Measurements from ENCODE around the gene LINC00632.

LINC00632 gene

GRCh38 chrX:140767646-140768045, 58.1 kb downstream of the LINC00632 start:
- Histone ChIP-seq H3K27me3 (ENCODE audit: insufficient read depth, low read length) (no peaks in the 10 kb centered on the region), H3K9ac (ENCODE audit: low read length) (no peak overlapping the region), H2BK5ac (ENCODE audit: low read depth, low read length, poor library complexity) (no peak overlapping the region), H3K4me3 (ENCODE audit: low read depth, low read length) (no peak overlapping the region), H3K9me3 (ENCODE audit: insufficient read depth, low read depth, low read length) (no peaks in the 10 kb centered on the region), H3K79me2 (ENCODE audit: control insufficient read depth, insufficient read depth, low read length, poor library complexity) (no peaks in the 10 kb centered on the region), H2AK5ac (ENCODE audit: low read length) (no peak overlapping the region), H4K8ac (ENCODE audit: low read depth, low read length) (no peak overlapping the region), H3K4ac (ENCODE audit: low read depth, low read length) (no peak overlapping the region), H3K36me3 (ENCODE audit: control insufficient read depth in 1 of 2, insufficient read depth in 2 of 2, low read length in 2 of 2) (peaks cover 0 to 2% of the 10 kb centered on the region in 2 experiments), H2BK12ac (ENCODE audit: low read length) (no peak overlapping the region), H2BK120ac (ENCODE audit: insufficient read depth, low read length, poor library complexity) (no peak overlapping the region), H3K27ac (ENCODE audit: low read depth, low read length) (no peak overlapping the region), H3K23ac (ENCODE audit: low read length) (no peak overlapping the region), H4K91ac (ENCODE audit: low read depth, low read length) (no peak overlapping the region), H2AFZ (ENCODE audit: insufficient read depth, low read length, poor library complexity) (no peak overlapping the region), H4K12ac (ENCODE audit: low read depth, low read length) (no peak overlapping the region), H3K4me2 (ENCODE audit: low read length) (no peak overlapping the region), H3K4me1 (ENCODE audit: control insufficient read depth in 1 of 2, insufficient read depth in 2 of 2, low read length in 2 of 2) (no peaks in the 10 kb centered on the region), H3K18ac (ENCODE audit: low read length) (no peak overlapping the region), H3K14ac (ENCODE audit: low read length) (no peak overlapping the region), H3K79me1 (ENCODE audit: low read length) (no peaks in the 10 kb centered on the region)
- no CpG with 5 or more reads among the region's 3 CpGs for WGBS (ENCODE audit: extremely low coverage, insufficient coverage, insufficient read length)
- no peak for DNase-seq

- Histone ChIP-seq H2AK5ac (ENCODE audit: low read length) (no peak overlapping the region), H3K14ac (ENCODE audit: low read length) (no peak overlapping the region), H3K9me3 (ENCODE audit: insufficient read depth, low read depth, low read length) (no peaks in the 10 kb centered on the region), H3K4me1 (ENCODE audit: control insufficient read depth in 1 of 2, insufficient read depth in 2 of 2, low read length in 2 of 2) (no peaks in the 10 kb centered on the region), H3K79me2 (ENCODE audit: control insufficient read depth, insufficient read depth, low read length, poor library complexity) (no peaks in the 10 kb centered on the region), H2AFZ (ENCODE audit: insufficient read depth, low read length, poor library complexity) (no peak overlapping the region), H3K4me2 (ENCODE audit: low read length) (no peak overlapping the region), H2BK5ac (ENCODE audit: low read depth, low read length, poor library complexity) (no peak overlapping the region), H3K4ac (ENCODE audit: low read depth, low read length) (no peak overlapping the region), H4K12ac (ENCODE audit: low read depth, low read length) (no peak overlapping the region), H3K27me3 (ENCODE audit: insufficient read depth, low read length) (no peaks in the 10 kb centered on the region), H3K4me3 (ENCODE audit: low read depth, low read length) (no peak overlapping the region), H3K9ac (ENCODE audit: low read length) (no peak overlapping the region), H4K91ac (ENCODE audit: low read depth, low read length) (no peak overlapping the region), H3K27ac (ENCODE audit: low read depth, low read length) (no peak overlapping the region), H3K79me1 (ENCODE audit: low read length) (no peaks in the 10 kb centered on the region), H4K8ac (ENCODE audit: low read depth, low read length) (no peak overlapping the region), H2BK12ac (ENCODE audit: low read length) (no peak overlapping the region), H3K36me3 (ENCODE audit: control insufficient read depth in 1 of 2, insufficient read depth in 2 of 2, low read length in 2 of 2) (peaks cover 0 to 6% of the 10 kb centered on the region in 2 experiments), H3K23ac (ENCODE audit: low read length) (no peak overlapping the region), H3K18ac (ENCODE audit: low read length) (no peak overlapping the region), H2BK120ac (ENCODE audit: insufficient read depth, low read length, poor library complexity) (no peak overlapping the region)
- no peak for DNase-seq
- no CpG with 5 or more reads among the region's 4 CpGs for WGBS (ENCODE audit: extremely low coverage, insufficient coverage, insufficient read length)
These were observed 65.7 kb downstream of the LINC00632 start for GRCh38 chrX:140775211-140775610.

GRCh38 chrX:140776320-140776719, 66.8 kb downstream of the LINC00632 start:
- no peak overlapping the region for H2AFZ ChIP-seq (ENCODE audit: insufficient read depth, low read length, poor library complexity)
- peaks cover 0 to 6% of the 10 kb centered on the region in 2 experiments for H3K36me3 ChIP-seq (ENCODE audit: control insufficient read depth in 1 of 2, insufficient read depth in 2 of 2, low read length in 2 of 2)
- no peak overlapping the region for H3K27ac ChIP-seq (ENCODE audit: low read depth, low read length)
- no peak overlapping the region for H3K4me3 ChIP-seq (ENCODE audit: low read depth, low read length)
- H3K79me2 ChIP-seq (ENCODE audit: control insufficient read depth, insufficient read depth, low read length, poor library complexity): no peaks in the 10 kb centered on the region
- H3K23ac ChIP-seq (ENCODE audit: low read length): no peak overlapping the region
- H4K8ac ChIP-seq (ENCODE audit: low read depth, low read length): no peak overlapping the region
- no peak overlapping the region for H3K14ac ChIP-seq (ENCODE audit: low read length)
- no CpG with 5 or more reads among the region's 31 CpGs for WGBS (ENCODE audit: extremely low coverage, insufficient coverage, insufficient read length)
- no peak overlapping the region for H3K4me2 ChIP-seq (ENCODE audit: low read length)
- H4K12ac ChIP-seq (ENCODE audit: low read depth, low read length): no peak overlapping the region
- H2BK120ac ChIP-seq (ENCODE audit: insufficient read depth, low read length, poor library complexity): no peak overlapping the region
- H3K27me3 ChIP-seq (ENCODE audit: insufficient read depth, low read length): no peaks in the 10 kb centered on the region
- H3K4ac ChIP-seq (ENCODE audit: low read depth, low read length): no peak overlapping the region
- no peak overlapping the region for H4K91ac ChIP-seq (ENCODE audit: low read depth, low read length)
- no peaks in the 10 kb centered on the region for H3K9me3 ChIP-seq (ENCODE audit: insufficient read depth, low read depth, low read length)
- H3K79me1 ChIP-seq (ENCODE audit: low read length): no peaks in the 10 kb centered on the region
- no peak overlapping the region for H2BK12ac ChIP-seq (ENCODE audit: low read length)
- no peak overlapping the region for H2BK5ac ChIP-seq (ENCODE audit: low read depth, low read length, poor library complexity)
- H3K18ac ChIP-seq (ENCODE audit: low read length): no peak overlapping the region
- H3K9ac ChIP-seq (ENCODE audit: low read length): no peak overlapping the region
- no peaks in the 10 kb centered on the region for H3K4me1 ChIP-seq (ENCODE audit: control insufficient read depth in 1 of 2, insufficient read depth in 2 of 2, low read length in 2 of 2)
- DNase-seq: no peak
- no peak overlapping the region for H2AK5ac ChIP-seq (ENCODE audit: low read length)

GRCh38 chrX:140794642-140795041, 85.1 kb downstream of the LINC00632 start:
- no peaks in the 10 kb centered on the region for H3K79me1 ChIP-seq (ENCODE audit: low read length)
- H2BK5ac ChIP-seq (ENCODE audit: low read depth, low read length, poor library complexity): no peak overlapping the region
- H3K4me1 ChIP-seq (ENCODE audit: control insufficient read depth in 1 of 2, insufficient read depth in 2 of 2, low read length in 2 of 2): no peaks in the 10 kb centered on the region
- H2AK5ac ChIP-seq (ENCODE audit: low read length): no peak overlapping the region
- no CpG with 5 or more reads among the region's 5 CpGs for WGBS (ENCODE audit: extremely low coverage, insufficient coverage, insufficient read length)
- H2AFZ ChIP-seq (ENCODE audit: insufficient read depth, low read length, poor library complexity): no peak overlapping the region
- H4K8ac ChIP-seq (ENCODE audit: low read depth, low read length): no peak overlapping the region
- H3K14ac ChIP-seq (ENCODE audit: low read length): no peak overlapping the region
- H2BK12ac ChIP-seq (ENCODE audit: low read length): no peak overlapping the region
- H3K4ac ChIP-seq (ENCODE audit: low read depth, low read length): no peak overlapping the region
- no peak overlapping the region for H3K4me3 ChIP-seq (ENCODE audit: low read depth, low read length)
- no peaks in the 10 kb centered on the region for H3K36me3 ChIP-seq (ENCODE audit: control insufficient read depth in 1 of 2, insufficient read depth in 2 of 2, low read length in 2 of 2)
- no peak overlapping the region for H3K4me2 ChIP-seq (ENCODE audit: low read length)
- H2BK120ac ChIP-seq (ENCODE audit: insufficient read depth, low read length, poor library complexity): no peak overlapping the region
- H3K27ac ChIP-seq (ENCODE audit: low read depth, low read length): no peak overlapping the region
- H3K18ac ChIP-seq (ENCODE audit: low read length): no peak overlapping the region
- no peaks in the 10 kb centered on the region for H3K9me3 ChIP-seq (ENCODE audit: insufficient read depth, low read depth, low read length)
- H3K23ac ChIP-seq (ENCODE audit: low read length): no peak overlapping the region
- no peaks in the 10 kb centered on the region for H3K79me2 ChIP-seq (ENCODE audit: control insufficient read depth, insufficient read depth, low read length, poor library complexity)
- no peak overlapping the region for H3K9ac ChIP-seq (ENCODE audit: low read length)
- H4K12ac ChIP-seq (ENCODE audit: low read depth, low read length): no peak overlapping the region
- H3K27me3 ChIP-seq (ENCODE audit: insufficient read depth, low read length): no peaks in the 10 kb centered on the region
- no peak overlapping the region for H4K91ac ChIP-seq (ENCODE audit: low read depth, low read length)
- DNase-seq: no peak
